ENCODE data around the gene RSPRY1. TPM values are rescaled to one million over a fixed set of nuclear protein-coding genes. Genes with fewer than 3 reads are reported as not detected.
"Not testable (repeated sequence)": the region's sequence is repeated elsewhere in the genome, so short reads cannot be mapped to it uniquely, and the experiment has no call there.

Gene RSPRY1
- total RNA-seq, 1 donor from 2014 or later: 49.6 TPM

GRCh38 chr16:57255686-57256415 lies 69.7 kb downstream of the RSPRY1 start:
- no peak for DNase-seq (ENCODE audit: low spot score)

GRCh38 chr16:57256601-57257395 lies 70.7 kb downstream of the RSPRY1 start:
- DNase-seq (ENCODE audit: low spot score): no peak

- no peak for DNase-seq (ENCODE audit: low spot score)
Observed at GRCh38 chr16:57257455-57258070, 71.4 kb downstream of the RSPRY1 start.

- no peak for DNase-seq (ENCODE audit: low spot score)
Observed at GRCh38 chr16:57258226-57258909, 72.2 kb downstream of the RSPRY1 start.

- DNase-seq (ENCODE audit: low spot score): no peak
Observed at GRCh38 chr16:57258910-57259475, 72.9 kb downstream of the RSPRY1 start.

- no peak for DNase-seq (ENCODE audit: low spot score)
Observed at GRCh38 chr16:57260294-57260929, 74.3 kb downstream of the RSPRY1 start.

- DNase-seq (ENCODE audit: low spot score): no peak
Observed at GRCh38 chr16:57261806-57262205, 75.7 kb downstream of the RSPRY1 start.

- no peak for DNase-seq (ENCODE audit: low spot score)
Observed at GRCh38 chr16:57262841-57263540, 76.9 kb downstream of the RSPRY1 start.

GRCh38 chr16:57263541-57264351 lies 77.6 kb downstream of the RSPRY1 start:
- DNase-seq (ENCODE audit: low spot score): no peak

GRCh38 chr16:57264381-57264780 lies 78.3 kb downstream of the RSPRY1 start:
- no peak for DNase-seq (ENCODE audit: low spot score)

- DNase-seq (ENCODE audit: low spot score): peak; percentile 92
Observed at GRCh38 chr16:57264950-57265371, 78.8 kb downstream of the RSPRY1 start.

- peak; percentile 91 for DNase-seq (ENCODE audit: low spot score)
Observed at GRCh38 chr16:57265850-57266530, 79.9 kb downstream of the RSPRY1 start.

- peak; percentile 47 for DNase-seq (ENCODE audit: low spot score)
Observed at GRCh38 chr16:57266531-57267260, 80.6 kb downstream of the RSPRY1 start.

GRCh38 chr16:57267343-57267742 lies 81.2 kb downstream of the RSPRY1 start:
- not testable (repeated sequence) for DNase-seq (ENCODE audit: low spot score)

- DNase-seq (ENCODE audit: low spot score): peak; percentile 85
Observed at GRCh38 chr16:57268804-57269800, 83.0 kb downstream of the RSPRY1 start.

GRCh38 chr16:57270221-57271062 lies 84.3 kb downstream of the RSPRY1 start:
- DNase-seq (ENCODE audit: low spot score): no peak

Measured in mucosa of gallbladder (tissue), 1 donor.